GM12891 (cell line): ENCODE results near the gene ELOVL4.

ENCODE experiments used
- PAX5 ChIP-seq: IDR thresholded peaks from 2 replicates; pipeline ENCODE4 v1.6.1; 2011; ENCODE audit warnings: low read length, moderate library complexity, mild to moderate bottlenecking; ENCODE audit not compliant: insufficient read depth, severe bottlenecking
- POLR2A ChIP-seq: IDR thresholded peaks from 2 replicates; pipeline ENCODE4 v1.6.1; 2011; ENCODE audit warnings: low read depth, low read length, control low read depth
- POLR2AphosphoS5 ChIP-seq: IDR thresholded peaks from 2 replicates; pipeline ENCODE4 v1.6.1; 2011; ENCODE audit warnings: low read depth, low read length, control low read depth
- POU2F2 ChIP-seq: IDR thresholded peaks from 2 replicates; pipeline ENCODE4 v1.6.1; 2011; ENCODE audit warnings: low read depth, mild to moderate bottlenecking, control low read depth, low read length, moderate library complexity
- SPI1 ChIP-seq: IDR thresholded peaks from 2 replicates; pipeline ENCODE4 v1.6.1; 2011; ENCODE audit warnings: low read depth, low read length, control low read depth
- TAF1 ChIP-seq: IDR thresholded peaks from 2 replicates; pipeline ENCODE4 v1.6.1; 2011; ENCODE audit warnings: low read depth, low read length, control low read depth

GRCh38 chr6:79947191-79948186, at the start of gene ELOVL4:
- TF ChIP-seq POLR2AphosphoS5 (no peak), POLR2A (no peak), TAF1 (no peak), SPI1 (no peak), PAX5 (no peak), POU2F2 (no peak)
